Measurements from ENCODE around the gene ZDHHC11.

DNA sequence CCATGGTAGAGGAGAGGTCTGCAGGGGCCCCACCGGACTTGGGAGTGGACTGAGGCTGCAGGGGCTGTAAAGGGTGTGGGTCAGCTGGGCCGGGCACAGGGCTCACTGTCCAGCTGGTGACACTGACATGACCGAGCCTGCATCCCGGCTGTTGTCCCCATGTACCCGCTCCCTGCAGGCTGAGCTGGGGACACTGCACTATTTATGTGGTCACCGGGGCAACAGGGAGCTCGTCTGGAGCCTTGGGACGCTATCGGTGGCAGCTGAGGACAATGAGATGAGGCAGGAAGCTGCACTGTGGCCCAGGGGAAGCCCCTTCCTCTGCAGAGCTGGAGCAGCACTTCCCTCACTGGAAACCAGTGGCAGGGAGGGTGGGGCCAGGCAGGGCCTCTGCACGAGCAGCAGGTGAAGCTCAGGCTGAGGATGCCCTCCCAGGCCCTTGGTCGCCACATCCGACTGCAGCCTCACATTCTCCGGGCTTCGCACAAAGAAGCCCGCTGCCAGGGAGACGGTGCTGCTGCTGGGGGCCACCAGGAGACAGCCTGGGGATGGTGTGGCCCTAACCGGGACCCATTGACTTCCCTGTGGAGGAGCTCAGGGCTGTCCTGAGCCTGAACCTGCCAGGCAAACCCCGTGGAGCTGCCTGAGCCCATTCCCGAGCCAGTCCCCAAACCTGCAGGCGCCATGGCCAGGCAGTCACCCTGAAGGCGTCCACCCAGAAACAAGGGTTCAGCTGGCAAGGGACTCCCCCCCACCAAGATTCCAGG lies 92.7 kb downstream of the ZDHHC11 start:
- TF ChIP-seq, protein P1, sequence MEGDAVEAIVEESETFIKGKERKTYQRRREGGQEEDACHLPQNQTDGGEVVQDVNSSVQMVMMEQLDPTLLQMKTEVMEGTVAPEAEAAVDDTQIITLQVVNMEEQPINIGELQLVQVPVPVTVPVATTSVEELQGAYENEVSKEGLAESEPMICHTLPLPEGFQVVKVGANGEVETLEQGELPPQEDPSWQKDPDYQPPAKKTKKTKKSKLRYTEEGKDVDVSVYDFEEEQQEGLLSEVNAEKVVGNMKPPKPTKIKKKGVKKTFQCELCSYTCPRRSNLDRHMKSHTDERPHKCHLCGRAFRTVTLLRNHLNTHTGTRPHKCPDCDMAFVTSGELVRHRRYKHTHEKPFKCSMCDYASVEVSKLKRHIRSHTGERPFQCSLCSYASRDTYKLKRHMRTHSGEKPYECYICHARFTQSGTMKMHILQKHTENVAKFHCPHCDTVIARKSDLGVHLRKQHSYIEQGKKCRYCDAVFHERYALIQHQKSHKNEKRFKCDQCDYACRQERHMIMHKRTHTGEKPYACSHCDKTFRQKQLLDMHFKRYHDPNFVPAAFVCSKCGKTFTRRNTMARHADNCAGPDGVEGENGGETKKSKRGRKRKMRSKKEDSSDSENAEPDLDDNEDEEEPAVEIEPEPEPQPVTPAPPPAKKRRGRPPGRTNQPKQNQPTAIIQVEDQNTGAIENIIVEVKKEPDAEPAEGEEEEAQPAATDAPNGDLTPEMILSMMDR (optimal IDR thresholded peaks at IDR 0.05 in 1 of 3, IDR thresholded peaks at IDR 0.05 in 1 of 3, conservative IDR thresholded peaks at IDR 0.05 in 1 of 3; ENCODE audit: extremely low read depth in 1 of 3, insufficient read depth in 2 of 3, low read length in 3 of 3): no peak
- TF ChIP-seq EZH2 (IDR thresholded peaks at IDR 0.05; ENCODE audit: low read length): no peak

Measured in keratinocyte (primary cell).